ENCODE results near the gene SCYGR3.
"Not testable (repeated sequence)": the region's sequence is repeated elsewhere in the genome, so short reads cannot be mapped to it uniquely, and the experiment has no call there.

The SCYGR3 gene

GRCh38 chr2:227612546-227613271 lies 1.9 kb downstream of the SCYGR3 start:
- DNase-seq = peak; percentile 5

GRCh38 chr2:227610123-227610522 lies 4.5 kb downstream of the SCYGR3 start:
- no peak for DNase-seq

- no peak for DNase-seq
Measured at GRCh38 chr2:227608561-227609338, 5.9 kb downstream of the SCYGR3 start.

GRCh38 chr2:227607941-227608340 lies 6.7 kb downstream of the SCYGR3 start:
- no peak for DNase-seq

GRCh38 chr2:227606476-227606875 lies 8.2 kb downstream of the SCYGR3 start:
- no peak for DNase-seq

- no peak for DNase-seq
Measured at GRCh38 chr2:227602358-227602757, 12.3 kb downstream of the SCYGR3 start.

- DNase-seq = not testable (repeated sequence)
Measured at GRCh38 chr2:227598835-227599503, 15.7 kb downstream of the SCYGR3 start, which contains the start of gene SCYGR2. Gene SCYGR2, plus strand, starts transcription at chr2:227598893. Its CDS starts 0 bp downstream, at chr2:227598893.

- no peak for DNase-seq
Measured at GRCh38 chr2:227597998-227598397, 16.6 kb downstream of the SCYGR3 start.

GRCh38 chr2:227597036-227597435 lies 17.6 kb downstream of the SCYGR3 start:
- DNase-seq = no peak

GRCh38 chr2:227595797-227596196 lies 18.8 kb downstream of the SCYGR3 start:
- DNase-seq = no peak

GRCh38 chr2:227592694-227593387 lies 21.8 kb downstream of the SCYGR3 start:
- DNase-seq = no peak

- no peak for DNase-seq
Measured at GRCh38 chr2:227582369-227582768, 32.3 kb downstream of the SCYGR3 start.

GRCh38 chr2:227579791-227580190 lies 34.8 kb downstream of the SCYGR3 start:
- no peak for DNase-seq

- DNase-seq = no peak
Measured at GRCh38 chr2:227578642-227579041, 36.0 kb downstream of the SCYGR3 start.

GRCh38 chr2:227577555-227577954 lies 37.1 kb downstream of the SCYGR3 start:
- DNase-seq = no peak

GRCh38 chr2:227576812-227577211 lies 37.8 kb downstream of the SCYGR3 start:
- no peak for DNase-seq

GRCh38 chr2:227576110-227576509 lies 38.5 kb downstream of the SCYGR3 start:
- DNase-seq = no peak

GRCh38 chr2:227570615-227571014 lies 44.0 kb downstream of the SCYGR3 start:
- DNase-seq = no peak

- no peak for DNase-seq
Measured at GRCh38 chr2:227568852-227569169, 45.8 kb downstream of the SCYGR3 start.

- DNase-seq = no peak
Measured at GRCh38 chr2:227566012-227566411, 48.6 kb downstream of the SCYGR3 start.

GRCh38 chr2:227565080-227565479 lies 49.6 kb downstream of the SCYGR3 start:
- no peak for DNase-seq
